Measurements from ENCODE around the gene GYG1. TPM values are rescaled to one million over a fixed set of nuclear protein-coding genes. Genes with fewer than 3 reads are reported as not detected.

The GYG1 gene
- polyA plus RNA-seq (2011; rRNA removed) = 39.6 and 42.4 TPM in 2 replicates
- polyA plus RNA-seq (2012; cell fraction: cytosol; rRNA removed) = 15.6 and 20.2 TPM in 2 replicates
- 14.1 and 20.9 TPM in 2 replicates for polyA plus RNA-seq (2012; cell fraction: nucleus; rRNA removed)
- 58.2 to 60.5 TPM (median 59.8 TPM) in 3 replicates for polyA plus RNA-seq (2017; fragmentation: RNase III; extraction: RNeasy Plus Mini Kit Qiagen cat#74134 plus additional on column Dnase treatment)
- polyA minus RNA-seq (2011; rRNA and poly(A)+ RNA removed) = 22.8 and 27.6 TPM in 2 replicates

DNA sequence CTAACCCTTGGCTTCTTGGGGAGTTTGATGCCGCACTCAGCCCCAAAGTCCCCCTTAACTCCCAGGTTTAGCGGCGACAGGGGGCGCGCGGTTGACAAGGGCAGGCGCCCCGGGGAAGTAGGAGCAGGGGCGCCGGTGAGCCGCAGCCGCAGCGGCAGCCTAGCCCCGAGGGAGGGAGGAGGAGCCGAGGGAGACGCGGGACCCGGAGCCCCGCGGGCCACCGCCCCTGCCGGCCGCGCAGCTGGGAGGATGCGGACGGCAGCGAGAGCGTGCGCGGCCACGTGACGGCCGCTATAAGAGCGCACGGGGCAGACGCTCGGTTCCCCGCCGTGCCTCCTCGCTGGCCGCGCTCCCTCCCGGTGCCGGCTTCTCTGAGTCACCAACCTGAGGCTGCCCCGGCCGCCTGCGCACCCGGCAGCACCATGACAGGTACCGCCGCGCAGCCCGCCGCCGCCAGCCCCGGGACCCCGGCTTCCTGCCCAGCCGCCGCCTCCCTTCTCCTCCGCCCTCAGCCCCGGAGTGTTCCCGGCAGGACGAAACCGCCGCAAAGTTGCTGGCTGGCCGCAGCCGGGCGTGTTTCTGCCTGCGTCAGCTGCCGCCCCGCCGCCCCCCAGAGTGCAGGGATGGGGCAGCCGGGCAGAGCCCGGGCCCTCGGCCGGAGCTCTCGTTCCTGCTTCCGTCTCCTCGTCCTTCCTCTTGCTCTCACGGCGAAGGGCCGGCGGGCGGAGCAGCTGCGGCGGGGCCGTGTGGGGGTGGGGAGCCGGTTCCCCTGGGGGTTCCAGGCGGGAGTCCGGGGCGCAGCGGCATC, at the start of gene GYG1:
Gene GYG1 (plus strand): TSS at position 322 of the 808 bp plus-strand sequence. CDS start 101 bp downstream, at position 423.
- FAIRE-seq (no peak), DNase-seq (ENCODE audit: low read depth in 1 of 2, low spot score in 1 of 2) (peak; percentile 81 to 82), ATAC-seq (peak; percentile 93 to 95)
- H3K4me2 ChIP-seq = peak within 1 kb of the TSS; percentile 91
- peaks cover 7% of the 10 kb centered on the region for H3K4me1 ChIP-seq
- 1% methylated on average over 27 of the region's 91 CpGs for WGBS (ENCODE audit: missing lambda C conversion rate)
- peak within 1 kb of the TSS; percentile 80 to 98 for H3K27ac ChIP-seq
- ChIA-PET CTCF (interaction anchor here (0.6 to 3.6 kb wide), 5 partner anchors 29 to 611 kb away, joined by 3 to 15 read pairs (median 4); no protein-coding TSS in a partner anchor), POLR2A (interaction anchor here (0.6 to 0.9 kb wide), 5 partner anchors 11 to 667 kb away, joined by 3 read pairs; no protein-coding TSS in a partner anchor)
- H3K4me3 ChIP-seq = peak within 1 kb of the TSS; percentile 86
- H3K9me3 ChIP-seq = no peaks in the 10 kb centered on the region
- TF ChIP-seq RCOR1 (IDR thresholded peaks at IDR 0.05; ENCODE audit: low read depth, low read length) (no peak), MAFK (IDR thresholded peaks at IDR 0.05; ENCODE audit: partially characterized antibody) (peak; percentile 10), JUN (IDR thresholded peaks at IDR 0.05) (peak in 1 of 2 experiments; percentile 69; a peak in 1 of 5 replicates), RFX5 (IDR thresholded peaks at IDR 0.05) (no peak), FOSL2 (IDR thresholded peaks at IDR 0.05) (no peak), FOSL2 (CRISPR knock-in tag; IDR thresholded peaks at IDR 0.05) (peak; percentile 71), JUNB (IDR thresholded peaks at IDR 0.05) (no peak), EHF (CRISPR knock-in tag; IDR thresholded peaks at IDR 0.05) (no peak), PHF8 (IDR thresholded peaks at IDR 0.05; ENCODE audit: borderline replicate concordance, low read depth) (peak; percentile 76), CTCF (IDR thresholded peaks at IDR 0.05) (peak; percentile 52), CBX2 (IDR thresholded peaks at IDR 0.05; ENCODE audit: borderline replicate concordance, low read depth) (no peak), RNF2 (IDR thresholded peaks at IDR 0.05; ENCODE audit: borderline replicate concordance, low read depth) (0 out of 2 replicates have a peak, but pooled peaks have one; percentile 45), RAD21 (conservative IDR thresholded peaks at IDR 0.05 in 1 of 2, IDR thresholded peaks at IDR 0.05 in 1 of 2) (peak; percentile 19 to 33; a peak in 4 of 5 replicates), TFCP2L1 (CRISPR knock-in tag; IDR thresholded peaks at IDR 0.05) (no peak), BHLHE40 (IDR thresholded peaks at IDR 0.05; ENCODE audit: low read depth, low read length) (0 out of 2 replicates have a peak, but pooled peaks have one; percentile 32), GATA3 (IDR thresholded peaks at IDR 0.05; ENCODE audit: borderline replicate concordance) (peak; percentile 42; the same call in 1 of the 2 replicates), NPAS2 (CRISPR knock-in tag; IDR thresholded peaks at IDR 0.05; ENCODE audit: borderline replicate concordance) (peak; percentile 94), NR3C1 (IDR thresholded peaks at IDR 0.05) (no peak), ATOH8 (CRISPR knock-in tag; IDR thresholded peaks at IDR 0.05; ENCODE audit: low read depth) (no peak), HEYL (CRISPR knock-in tag; IDR thresholded peaks at IDR 0.05) (no peak), SMC3 (IDR thresholded peaks at IDR 0.05) (peak; percentile 18; the same call in 1 of the 3 replicates), ZFP36 (IDR thresholded peaks at IDR 0.05; ENCODE audit: borderline replicate concordance, partially characterized antibody) (no peak), POLR2A (IDR thresholded peaks at IDR 0.05; ENCODE audit: low read length) (peak; percentile 93), HMGXB4 (CRISPR knock-in tag; IDR thresholded peaks at IDR 0.05; ENCODE audit: borderline replicate concordance) (peak; percentile 62; the same call in 1 of the 2 replicates), ZSCAN20 (CRISPR knock-in tag; IDR thresholded peaks at IDR 0.05) (no peak), SREBF2 (IDR thresholded peaks at IDR 0.05) (no peak)
- TF ChIP-seq, protein P1, sequence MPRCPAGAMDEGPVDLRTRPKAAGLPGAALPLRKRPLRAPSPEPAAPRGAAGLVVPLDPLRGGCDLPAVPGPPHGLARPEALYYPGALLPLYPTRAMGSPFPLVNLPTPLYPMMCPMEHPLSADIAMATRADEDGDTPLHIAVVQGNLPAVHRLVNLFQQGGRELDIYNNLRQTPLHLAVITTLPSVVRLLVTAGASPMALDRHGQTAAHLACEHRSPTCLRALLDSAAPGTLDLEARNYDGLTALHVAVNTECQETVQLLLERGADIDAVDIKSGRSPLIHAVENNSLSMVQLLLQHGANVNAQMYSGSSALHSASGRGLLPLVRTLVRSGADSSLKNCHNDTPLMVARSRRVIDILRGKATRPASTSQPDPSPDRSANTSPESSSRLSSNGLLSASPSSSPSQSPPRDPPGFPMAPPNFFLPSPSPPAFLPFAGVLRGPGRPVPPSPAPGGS (IDR thresholded peaks at IDR 0.05) = peak; percentile 59; the same call in 1 of the 3 replicates
- TF ChIP-seq, protein P2, sequence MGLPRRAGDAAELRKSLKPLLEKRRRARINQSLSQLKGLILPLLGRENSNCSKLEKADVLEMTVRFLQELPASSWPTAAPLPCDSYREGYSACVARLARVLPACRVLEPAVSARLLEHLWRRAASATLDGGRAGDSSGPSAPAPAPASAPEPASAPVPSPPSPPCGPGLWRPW (IDR thresholded peaks at IDR 0.05) = no peak
- TF ChIP-seq, protein P3, sequence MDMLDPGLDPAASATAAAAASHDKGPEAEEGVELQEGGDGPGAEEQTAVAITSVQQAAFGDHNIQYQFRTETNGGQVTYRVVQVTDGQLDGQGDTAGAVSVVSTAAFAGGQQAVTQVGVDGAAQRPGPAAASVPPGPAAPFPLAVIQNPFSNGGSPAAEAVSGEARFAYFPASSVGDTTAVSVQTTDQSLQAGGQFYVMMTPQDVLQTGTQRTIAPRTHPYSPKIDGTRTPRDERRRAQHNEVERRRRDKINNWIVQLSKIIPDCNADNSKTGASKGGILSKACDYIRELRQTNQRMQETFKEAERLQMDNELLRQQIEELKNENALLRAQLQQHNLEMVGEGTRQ (IDR thresholded peaks at IDR 0.05) = peak; percentile 83
- TF ChIP-seq, protein P4, sequence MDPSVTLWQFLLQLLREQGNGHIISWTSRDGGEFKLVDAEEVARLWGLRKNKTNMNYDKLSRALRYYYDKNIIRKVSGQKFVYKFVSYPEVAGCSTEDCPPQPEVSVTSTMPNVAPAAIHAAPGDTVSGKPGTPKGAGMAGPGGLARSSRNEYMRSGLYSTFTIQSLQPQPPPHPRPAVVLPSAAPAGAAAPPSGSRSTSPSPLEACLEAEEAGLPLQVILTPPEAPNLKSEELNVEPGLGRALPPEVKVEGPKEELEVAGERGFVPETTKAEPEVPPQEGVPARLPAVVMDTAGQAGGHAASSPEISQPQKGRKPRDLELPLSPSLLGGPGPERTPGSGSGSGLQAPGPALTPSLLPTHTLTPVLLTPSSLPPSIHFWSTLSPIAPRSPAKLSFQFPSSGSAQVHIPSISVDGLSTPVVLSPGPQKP (IDR thresholded peaks at IDR 0.05; ENCODE audit: low read depth, low read length) = no peak
- TF ChIP-seq, protein P5, sequence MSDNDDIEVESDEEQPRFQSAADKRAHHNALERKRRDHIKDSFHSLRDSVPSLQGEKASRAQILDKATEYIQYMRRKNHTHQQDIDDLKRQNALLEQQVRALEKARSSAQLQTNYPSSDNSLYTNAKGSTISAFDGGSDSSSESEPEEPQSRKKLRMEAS (IDR thresholded peaks at IDR 0.05) = peak; percentile 90
